ENCODE data around the gene EEF1AKMT1. TPM values are rescaled to one million over a fixed set of nuclear protein-coding genes. Genes with fewer than 3 reads are reported as not detected.

Gene EEF1AKMT1
- total RNA-seq, 1 experiment from 2014 or later: 16.5 TPM

GRCh38 chr13:20702915-20703779 is 70.6 kb downstream of the EEF1AKMT1 start, which contains the start of gene IL17D:
Gene IL17D, plus strand, starts transcription at chr13:20703699. Its CDS starts 303 bp downstream, at chr13:20704002.
- no peak for TF ChIP-seq CTCF (IDR thresholded peaks at IDR 0.05; ENCODE audit: unreplicated experiment)
- Mint-ChIP-seq H3K4me1 (ENCODE audit: insufficient read depth, unreplicated experiment) (no peaks in the 10 kb centered on the region), H3K4me3 (ENCODE audit: unreplicated experiment) (peak within 1 kb of the TSS; percentile 77), H3K27ac (ENCODE audit: low read depth, unreplicated experiment) (no peak within 1 kb of the TSS), H3K36me3 (ENCODE audit: insufficient read depth, unreplicated experiment) (no peaks in the 10 kb centered on the region), H3K27me3 (ENCODE audit: insufficient read depth, unreplicated experiment) (no peaks in the 10 kb centered on the region), H3K9me3 (ENCODE audit: unreplicated experiment) (no peaks in the 10 kb centered on the region)
- ChIA-PET POLR2A (interaction anchor here (0.9 kb wide), 1 partner anchor 26 kb away, joined by 3 read pairs; no protein-coding TSS in a partner anchor), CTCF (interaction anchor here (0.6 to 2.0 kb wide), 5 partner anchors 22 to 767 kb away, joined by 3 to 11 read pairs (median 4); no protein-coding TSS in a partner anchor)
- BruUV-seq (replicated peaks): no TSS peak
- DNase-seq (ENCODE audit: unreplicated experiment): no peak
- intact Hi-C loops (cut with micrococcal nuclease): loop anchor here (5.0 to 10.0 kb wide), 3 partner anchors 136 to 506 kb away; partner anchors contain the start of genes CRYL1 and IFT88

- H3K27ac Mint-ChIP-seq (ENCODE audit: low read depth, unreplicated experiment): no peak overlapping the region
- ChIA-PET CTCF (interaction anchor here (0.6 to 1.2 kb wide), 2 partner anchors 207 to 766 kb away, joined by 3 read pairs; no protein-coding TSS in a partner anchor), POLR2A (no interaction called here)
- BruUV-seq (replicated peaks): TSS peak; percentile 53
- DNase-seq (ENCODE audit: unreplicated experiment): no peak
- peak overlapping the region; percentile 77 for H3K4me3 Mint-ChIP-seq (ENCODE audit: unreplicated experiment)
- intact Hi-C loops (cut with micrococcal nuclease): loop anchor here (5.0 to 10.0 kb wide), 3 partner anchors 135 to 505 kb away; partner anchors contain the start of genes CRYL1 and IFT88
- H3K9me3 Mint-ChIP-seq (ENCODE audit: unreplicated experiment): no peaks in the 10 kb centered on the region
- no peaks in the 10 kb centered on the region for H3K4me1 Mint-ChIP-seq (ENCODE audit: insufficient read depth, unreplicated experiment)
- no peaks in the 10 kb centered on the region for H3K27me3 Mint-ChIP-seq (ENCODE audit: insufficient read depth, unreplicated experiment)
- TF ChIP-seq CTCF (IDR thresholded peaks at IDR 0.05; ENCODE audit: unreplicated experiment): no peak
- no peaks in the 10 kb centered on the region for H3K36me3 Mint-ChIP-seq (ENCODE audit: insufficient read depth, unreplicated experiment)
Measured at GRCh38 chr13:20702530-20702914, 71.2 kb downstream of the EEF1AKMT1 start.

GRCh38 chr13:20701461-20701860 is 72.3 kb downstream of the EEF1AKMT1 start:
- ChIA-PET CTCF (interaction anchor here (0.7 to 1.2 kb wide), 2 partner anchors 23 to 206 kb away, joined by 3 read pairs; no protein-coding TSS in a partner anchor), POLR2A (no interaction called here)
- BruUV-seq (replicated peaks): no TSS peak
- Mint-ChIP-seq H3K36me3 (ENCODE audit: insufficient read depth, unreplicated experiment) (no peaks in the 10 kb centered on the region), H3K4me3 (ENCODE audit: unreplicated experiment) (no peak overlapping the region), H3K27ac (ENCODE audit: low read depth, unreplicated experiment) (no peak overlapping the region), H3K4me1 (ENCODE audit: insufficient read depth, unreplicated experiment) (no peaks in the 10 kb centered on the region), H3K9me3 (ENCODE audit: unreplicated experiment) (no peaks in the 10 kb centered on the region), H3K27me3 (ENCODE audit: insufficient read depth, unreplicated experiment) (no peaks in the 10 kb centered on the region)
- intact Hi-C loops (cut with micrococcal nuclease): loop anchor here (5.0 to 10.0 kb wide), 3 partner anchors 134 to 504 kb away; partner anchors contain the start of genes CRYL1 and IFT88
- no peak for DNase-seq (ENCODE audit: unreplicated experiment)
- no peak for TF ChIP-seq CTCF (IDR thresholded peaks at IDR 0.05; ENCODE audit: unreplicated experiment)

GRCh38 chr13:20700288-20700687 is 73.5 kb downstream of the EEF1AKMT1 start:
- H3K27ac Mint-ChIP-seq (ENCODE audit: low read depth, unreplicated experiment): no peak overlapping the region
- no peak for DNase-seq (ENCODE audit: unreplicated experiment)
- POLR2A ChIA-PET: no interaction called here
- H3K4me3 Mint-ChIP-seq (ENCODE audit: unreplicated experiment): no peak overlapping the region
- intact Hi-C loops (cut with micrococcal nuclease): loop anchor here (5.0 to 10.0 kb wide), 3 partner anchors 133 to 503 kb away; partner anchors contain the start of genes CRYL1 and IFT88
- CTCF ChIA-PET: interaction anchor here (0.7 kb wide), 1 partner anchor 1027 kb away, joined by 4 read pairs; no protein-coding TSS in a partner anchor
- no peak for TF ChIP-seq CTCF (IDR thresholded peaks at IDR 0.05; ENCODE audit: unreplicated experiment)
- BruUV-seq (replicated peaks): no TSS peak
- H3K36me3 Mint-ChIP-seq (ENCODE audit: insufficient read depth, unreplicated experiment): no peaks in the 10 kb centered on the region
- H3K4me1 Mint-ChIP-seq (ENCODE audit: insufficient read depth, unreplicated experiment): no peaks in the 10 kb centered on the region
- H3K27me3 Mint-ChIP-seq (ENCODE audit: insufficient read depth, unreplicated experiment): no peaks in the 10 kb centered on the region
- H3K9me3 Mint-ChIP-seq (ENCODE audit: unreplicated experiment): no peaks in the 10 kb centered on the region

All from MCF 10A (cell line).